GM18909 (cell line): ENCODE measurements around the gene WRNIP1.

ENCODE experiments used
- ATAC-seq: cut with Tn5 transposase; IDR thresholded peaks from one replicate; pipeline ENCODE4 v1.9.1; 2021; ENCODE audit warnings: mild to moderate bottlenecking; ENCODE audit not compliant: unreplicated experiment, poor library complexity

WRNIP1 gene

DNA sequence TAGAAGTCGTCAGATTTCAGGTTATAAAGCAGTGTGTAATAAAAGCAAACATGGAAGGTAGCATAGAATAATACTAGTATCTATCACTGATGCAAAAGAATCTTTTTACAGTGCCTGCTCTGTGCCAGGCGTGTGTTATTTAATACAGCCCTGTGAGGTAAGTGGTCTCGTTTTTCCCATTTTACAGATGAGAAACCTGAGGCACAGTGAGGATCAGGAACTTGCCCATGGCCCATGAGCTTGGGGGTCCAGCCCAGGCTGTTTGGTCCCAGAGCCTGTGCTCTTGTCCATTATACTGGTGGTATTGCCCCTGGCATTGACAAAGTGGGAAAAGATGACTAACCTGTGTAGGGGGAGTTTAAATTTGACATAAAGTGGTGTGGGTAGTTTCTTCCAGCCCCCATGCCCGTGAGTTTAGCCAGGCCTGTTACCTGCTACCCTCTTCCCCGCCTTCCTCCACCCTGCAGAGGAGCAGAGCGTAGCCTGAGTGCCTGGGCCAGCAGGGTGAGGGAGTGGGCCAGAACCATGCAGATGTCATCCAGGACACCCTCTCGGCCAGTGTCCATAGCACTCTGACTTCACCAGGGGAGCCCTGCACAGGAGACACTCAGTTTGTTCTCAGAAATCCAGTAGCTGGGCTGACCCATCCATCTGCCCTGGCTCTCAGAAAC lies 16.6 kb downstream of the WRNIP1 start:
- ATAC-seq, result no peak

DNA sequence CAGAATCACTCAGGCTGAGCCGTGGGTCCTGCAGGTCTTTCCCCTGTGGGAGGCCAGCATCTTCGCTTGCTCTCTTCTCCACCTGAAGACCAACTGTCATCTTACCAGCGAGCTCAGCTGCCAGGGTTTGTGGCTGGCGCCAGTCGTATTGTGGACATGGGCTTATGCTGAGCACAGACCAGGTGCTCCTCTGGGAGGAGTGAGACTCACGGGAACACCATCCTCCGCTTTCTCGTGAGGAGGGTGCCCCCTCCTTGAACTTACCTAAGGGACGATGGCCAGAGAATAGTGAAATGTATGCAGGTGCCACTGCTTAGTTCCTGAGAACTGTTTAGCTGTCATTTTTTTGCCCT lies 17.1 kb downstream of the WRNIP1 start:
- no peak for ATAC-seq

DNA sequence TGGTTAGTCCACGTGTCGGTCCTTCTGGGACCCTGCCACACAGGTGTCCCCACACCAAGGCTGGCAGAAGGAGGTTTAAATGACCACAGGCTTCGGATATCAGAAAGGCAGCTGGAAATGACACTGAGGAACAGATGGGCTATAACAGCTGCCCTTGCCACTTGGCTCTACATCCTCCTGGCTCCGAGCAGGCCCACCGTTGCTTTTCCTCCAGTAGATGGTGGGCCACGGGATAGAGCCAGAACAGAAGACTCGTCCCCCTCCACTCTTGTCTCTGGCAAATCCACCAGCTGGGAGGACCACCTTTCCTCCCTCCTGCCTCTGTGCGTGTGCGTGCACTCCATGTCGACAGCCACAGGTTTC lies 17.6 kb downstream of the WRNIP1 start:
- no peak for ATAC-seq

DNA sequence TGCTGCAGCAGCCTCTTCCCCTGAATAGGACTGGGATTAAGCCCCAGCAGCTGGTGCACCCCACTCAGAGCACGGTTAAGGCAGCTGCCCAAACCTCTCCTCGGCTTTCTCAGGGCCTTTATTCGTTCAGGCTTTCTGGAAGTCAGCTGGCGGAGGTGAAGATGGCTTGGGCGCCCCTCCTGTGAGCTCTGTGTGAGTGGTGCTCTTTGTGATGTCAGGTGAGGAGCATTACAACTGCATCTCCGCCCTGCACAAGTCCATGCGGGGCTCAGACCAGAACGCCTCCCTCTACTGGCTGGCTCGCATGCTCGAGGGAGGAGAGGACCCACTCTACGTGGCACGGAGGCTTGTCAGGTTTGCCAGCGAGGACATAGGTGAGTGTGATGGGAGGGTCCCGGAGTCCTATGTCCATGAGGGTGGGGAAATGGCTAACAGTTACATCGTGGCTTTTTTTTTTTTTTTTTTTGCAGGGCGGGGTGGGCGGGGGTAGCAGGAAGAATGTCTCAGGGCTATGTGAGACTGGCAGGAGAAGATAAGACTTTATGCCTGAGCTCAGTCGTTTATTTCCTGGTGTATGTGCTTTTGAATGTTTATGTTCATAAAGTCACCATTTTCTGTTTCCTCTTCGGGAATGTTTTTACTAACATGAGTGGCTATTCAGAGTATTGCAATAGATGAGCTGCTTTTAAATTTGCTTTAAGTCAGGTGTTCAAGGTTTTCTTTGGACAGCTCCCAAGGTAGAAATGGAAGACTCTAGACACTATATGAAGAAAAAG lies 18.2 kb downstream of the WRNIP1 start:
- ATAC-seq, result no peak

DNA sequence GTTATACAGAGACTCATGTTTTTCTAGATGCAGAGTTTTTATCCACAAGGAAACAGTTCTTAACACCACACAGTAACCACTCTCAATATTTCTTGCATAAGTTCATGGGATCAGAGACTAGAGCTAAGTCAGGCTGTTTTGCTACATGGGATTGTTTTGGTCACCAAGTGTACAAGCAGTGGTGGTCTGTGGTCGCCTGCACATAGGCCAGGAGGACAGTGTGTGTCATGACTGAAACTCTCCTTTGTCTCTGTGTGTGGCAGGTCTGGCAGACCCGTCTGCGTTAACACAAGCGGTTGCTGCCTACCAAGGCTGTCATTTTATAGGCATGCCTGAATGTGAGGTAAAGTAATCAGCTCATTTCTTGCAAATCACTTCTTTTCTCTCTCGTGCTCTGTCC lies 18.9 kb downstream of the WRNIP1 start:
- ATAC-seq, result no peak

DNA sequence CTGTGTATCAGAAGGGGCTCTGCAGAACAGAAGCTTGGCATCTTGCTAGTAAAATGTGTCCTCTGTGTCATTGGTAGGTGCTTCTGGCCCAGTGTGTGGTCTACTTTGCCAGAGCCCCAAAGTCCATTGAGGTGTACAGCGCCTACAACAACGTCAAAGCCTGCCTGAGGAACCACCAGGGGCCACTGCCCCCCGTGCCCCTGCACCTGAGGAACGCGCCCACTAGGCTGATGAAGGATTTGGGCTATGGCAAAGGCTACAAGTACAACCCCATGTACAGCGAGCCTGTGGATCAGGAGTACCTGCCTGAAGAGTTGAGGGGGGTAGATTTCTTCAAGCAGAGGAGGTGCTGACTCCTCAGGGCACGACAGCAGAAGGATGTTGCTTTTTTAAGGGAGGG lies 19.7 kb downstream of the WRNIP1 start:
- no peak for ATAC-seq

DNA sequence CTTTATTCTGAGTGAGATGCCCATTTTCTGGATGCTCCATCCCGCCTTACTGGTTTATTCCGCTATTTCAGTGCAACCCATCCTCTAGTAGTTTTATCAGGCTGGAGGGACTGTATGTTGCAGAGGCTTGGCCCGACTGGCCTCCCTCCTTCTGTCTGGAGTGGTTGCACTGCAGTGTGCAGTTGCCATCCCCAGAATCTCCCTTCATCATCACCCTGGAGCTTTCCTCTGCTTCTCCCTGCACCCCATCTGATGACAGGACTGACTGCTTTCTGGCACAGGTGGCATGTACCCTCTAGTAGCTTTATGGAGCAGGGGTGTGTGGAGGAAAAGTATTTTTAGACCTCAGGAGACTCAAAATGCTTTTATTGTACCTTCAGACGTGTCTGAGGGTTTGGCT lies 21.1 kb downstream of the WRNIP1 start:
- ATAC-seq, result no peak

DNA sequence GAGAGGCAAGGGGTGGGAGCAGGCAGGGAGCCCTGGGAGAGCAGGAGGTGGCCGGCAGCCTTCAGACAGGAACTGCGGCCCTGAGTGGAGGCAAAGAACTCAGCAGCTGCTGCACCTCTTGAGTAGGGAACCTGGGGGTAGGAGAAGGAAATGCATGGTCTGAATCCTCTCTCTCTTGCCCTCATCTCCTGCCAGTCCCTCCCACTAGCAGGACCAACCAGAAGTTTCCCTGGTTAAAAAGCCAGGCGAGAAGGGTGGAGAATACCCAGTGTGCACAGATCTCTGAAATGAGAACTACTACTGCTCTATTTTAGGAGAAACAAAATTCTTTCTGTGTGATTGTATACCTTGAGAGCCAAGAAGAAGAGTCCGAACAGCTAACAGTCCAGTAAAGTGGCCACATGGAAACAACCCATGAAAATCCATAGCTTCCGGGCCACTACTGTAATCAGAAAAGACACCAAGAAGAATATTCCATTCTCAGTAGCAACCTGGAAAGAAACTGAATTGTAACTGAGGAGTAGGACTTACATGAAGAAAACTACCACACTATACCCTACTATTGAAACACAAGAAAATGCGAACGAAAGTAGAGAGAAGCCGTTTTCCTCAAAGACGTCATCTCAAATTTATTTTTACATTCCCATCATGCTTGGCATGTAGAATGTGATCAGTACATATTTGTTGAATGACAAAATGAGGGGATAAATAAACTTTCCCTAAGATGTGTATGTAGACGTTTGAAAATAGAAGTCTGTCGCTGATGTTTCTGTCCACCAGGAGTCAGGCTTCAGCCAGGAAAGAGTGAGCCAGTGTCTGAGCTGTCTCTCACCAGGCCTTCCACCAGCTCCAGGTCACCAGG lies 25.6 kb downstream of the WRNIP1 start:
- ATAC-seq, result peak; percentile 69

DNA sequence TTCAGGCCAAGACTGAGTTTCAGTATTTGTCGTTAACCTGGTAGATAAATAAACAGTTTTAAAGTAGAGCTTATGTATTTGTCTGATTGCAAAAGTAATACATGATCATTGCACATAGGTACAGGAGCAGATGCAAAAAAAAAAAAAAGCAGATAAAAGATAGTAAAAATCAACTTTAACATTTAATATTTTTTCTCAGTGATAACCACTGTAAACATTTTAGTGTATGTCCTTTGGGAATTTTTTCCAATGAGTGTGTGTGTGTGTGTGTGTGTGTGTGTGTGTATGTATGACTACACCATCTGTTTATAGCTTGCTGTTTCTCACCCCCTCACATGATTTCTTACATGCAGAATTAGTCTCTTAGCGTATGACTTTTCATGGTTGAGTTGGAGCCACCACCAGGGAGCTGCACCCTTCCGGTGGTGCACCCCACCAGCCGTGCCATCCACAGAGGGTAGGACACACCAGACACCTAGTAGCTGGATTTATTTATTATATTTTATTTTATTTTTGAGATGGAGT lies 26.3 kb downstream of the WRNIP1 start:
- ATAC-seq, result no peak

DNA sequence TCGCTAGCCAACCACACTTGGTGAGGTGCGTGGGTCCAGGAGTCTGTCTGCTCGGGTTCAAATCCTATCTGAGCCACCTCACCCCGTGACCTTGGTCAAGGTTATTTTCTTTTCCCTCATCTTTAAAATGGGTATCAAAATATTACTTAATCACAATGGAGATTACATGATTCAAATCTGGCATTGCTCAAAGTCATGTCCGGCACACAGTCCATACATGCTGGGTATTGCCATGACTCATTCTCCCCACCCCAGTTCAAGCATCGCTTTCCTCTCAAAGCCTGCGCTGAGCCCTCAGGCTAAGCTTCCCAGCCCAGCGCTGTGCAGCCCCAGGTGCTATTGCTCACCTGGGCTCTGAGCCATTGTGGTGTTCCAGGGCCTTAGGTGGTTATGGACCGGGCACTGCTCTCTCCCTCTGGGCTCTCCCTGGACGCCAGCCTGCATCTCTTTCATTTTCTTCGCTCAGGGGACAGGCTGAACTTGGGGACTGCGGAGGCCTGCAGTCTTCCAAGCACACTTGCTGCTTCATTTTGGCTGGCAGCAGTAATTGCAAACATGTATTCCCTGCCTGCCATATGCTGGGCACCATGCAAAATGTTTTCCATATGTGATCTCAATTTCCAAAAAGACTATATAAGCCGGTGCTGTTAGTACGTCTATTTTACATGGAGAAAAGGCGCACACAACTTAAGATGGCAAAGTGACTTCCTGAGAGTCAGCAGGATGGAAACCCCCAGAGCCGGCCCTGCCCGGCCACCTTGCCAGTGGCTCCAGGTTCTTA lies 27.3 kb downstream of the WRNIP1 start:
- no peak for ATAC-seq

DNA sequence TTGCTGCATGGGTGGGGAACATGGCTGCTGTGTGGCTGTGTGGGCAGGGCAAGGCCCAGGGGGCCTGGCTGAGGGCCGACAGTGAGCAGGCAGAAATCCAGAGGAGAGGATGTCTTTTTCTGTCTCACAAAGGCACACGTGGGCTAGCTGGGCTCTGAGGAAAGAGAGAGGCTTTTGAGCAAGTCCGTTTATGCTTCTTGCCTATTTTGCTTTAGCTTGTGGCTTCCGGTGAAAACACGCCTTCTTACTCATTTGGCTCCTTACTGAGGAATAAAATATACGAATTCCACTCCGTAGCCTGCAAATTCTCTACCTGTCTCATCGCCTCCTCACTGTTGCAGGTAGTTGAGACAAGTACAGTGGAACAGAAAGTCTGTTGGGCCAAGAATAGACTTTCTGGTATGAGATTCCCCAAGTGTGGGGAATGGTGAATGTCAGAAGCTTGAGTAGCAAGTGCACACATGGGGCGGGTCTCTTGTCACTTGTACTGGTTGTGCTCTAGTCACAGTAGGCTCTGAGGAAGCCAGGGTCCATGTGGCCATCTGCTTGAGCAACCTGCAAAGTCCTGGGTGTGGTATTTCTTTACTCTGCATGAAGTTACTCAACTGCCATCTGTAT lies 28.4 kb downstream of the WRNIP1 start:
- no peak for ATAC-seq

DNA sequence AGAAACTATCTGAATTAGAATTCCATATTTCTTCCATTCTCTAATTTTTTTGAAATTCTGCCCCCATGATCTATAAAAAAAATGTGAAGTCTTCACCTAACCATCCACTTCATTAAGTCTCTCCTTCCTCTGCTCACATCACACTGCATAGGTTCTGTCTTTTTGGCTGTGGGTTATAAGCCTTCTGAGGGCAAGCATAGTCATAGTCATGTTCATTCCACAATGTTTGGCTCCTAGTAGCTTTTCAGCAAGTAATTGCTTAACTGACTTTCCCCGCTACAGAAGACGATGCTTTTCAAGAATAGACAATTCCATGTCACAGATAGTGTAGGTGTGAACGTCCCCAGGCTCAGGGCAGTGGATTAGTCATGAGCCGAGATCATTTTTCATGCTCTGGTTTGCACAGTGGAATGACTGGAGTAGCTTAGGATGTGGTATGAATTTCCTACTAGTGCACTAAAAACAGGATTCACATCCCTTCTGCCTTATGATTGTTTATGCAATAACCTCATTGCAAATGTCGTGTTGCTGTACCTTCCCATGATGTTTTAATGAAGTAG lies 29.1 kb downstream of the WRNIP1 start:
- ATAC-seq, result no peak

DNA sequence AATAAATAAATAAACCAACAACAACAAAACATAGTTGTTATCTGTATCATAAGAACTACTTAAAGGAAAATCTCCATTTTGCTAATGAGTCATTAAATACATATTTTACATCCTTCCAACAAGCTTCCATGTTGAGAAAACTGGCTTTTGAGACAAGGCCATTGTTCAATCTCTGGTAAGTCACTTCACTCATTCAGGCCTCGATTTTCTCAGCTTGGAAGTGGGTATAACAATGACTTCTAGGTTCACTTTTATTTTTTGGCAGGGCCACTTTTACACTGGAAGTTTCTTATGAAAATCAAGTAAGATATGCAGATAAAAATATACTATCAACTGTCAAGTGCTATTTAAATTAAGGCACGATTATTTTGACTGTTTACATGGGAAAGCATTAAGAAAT lies 30.0 kb downstream of the WRNIP1 start:
- no peak for ATAC-seq

DNA sequence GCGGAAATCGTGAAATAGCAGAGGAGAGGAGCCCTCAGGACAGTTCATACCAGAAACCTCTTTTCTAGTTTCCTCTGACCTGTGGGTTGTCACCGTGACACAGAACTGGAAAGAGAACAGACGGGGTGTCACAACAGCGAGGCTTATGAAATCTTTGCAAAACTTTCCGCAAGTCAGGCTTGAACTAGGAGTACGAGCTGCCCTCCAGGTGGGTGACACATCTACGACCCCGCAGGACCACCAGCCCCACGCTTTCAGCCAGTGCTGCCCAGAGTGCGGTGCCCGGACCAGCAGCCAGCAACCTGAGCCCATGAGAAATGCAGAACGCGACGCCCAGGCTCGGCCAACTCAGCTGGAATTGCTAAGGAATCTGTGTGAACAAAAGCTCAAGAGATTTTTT lies 30.8 kb downstream of the WRNIP1 start:
- no peak for ATAC-seq

DNA sequence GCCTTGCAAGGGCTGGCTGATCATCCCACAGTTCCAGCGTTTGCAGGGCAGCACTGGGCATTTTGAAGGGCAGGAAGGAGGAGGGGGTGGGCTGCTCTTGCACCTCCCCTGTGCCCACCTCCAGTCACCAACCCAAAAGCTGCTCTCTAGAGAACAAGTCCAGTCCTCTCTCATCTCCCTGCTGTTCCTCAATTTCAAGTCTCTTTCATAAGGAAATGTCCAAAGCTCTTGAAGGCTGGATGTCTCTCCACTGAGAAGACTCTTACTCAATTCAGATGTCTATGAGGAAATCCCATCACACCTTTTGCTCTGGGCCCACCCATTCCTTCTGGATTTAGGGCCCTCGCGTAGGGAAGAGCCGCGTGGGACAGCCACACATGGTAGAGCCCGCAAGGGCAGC lies 31.7 kb downstream of the WRNIP1 start:
- ATAC-seq, result no peak

DNA sequence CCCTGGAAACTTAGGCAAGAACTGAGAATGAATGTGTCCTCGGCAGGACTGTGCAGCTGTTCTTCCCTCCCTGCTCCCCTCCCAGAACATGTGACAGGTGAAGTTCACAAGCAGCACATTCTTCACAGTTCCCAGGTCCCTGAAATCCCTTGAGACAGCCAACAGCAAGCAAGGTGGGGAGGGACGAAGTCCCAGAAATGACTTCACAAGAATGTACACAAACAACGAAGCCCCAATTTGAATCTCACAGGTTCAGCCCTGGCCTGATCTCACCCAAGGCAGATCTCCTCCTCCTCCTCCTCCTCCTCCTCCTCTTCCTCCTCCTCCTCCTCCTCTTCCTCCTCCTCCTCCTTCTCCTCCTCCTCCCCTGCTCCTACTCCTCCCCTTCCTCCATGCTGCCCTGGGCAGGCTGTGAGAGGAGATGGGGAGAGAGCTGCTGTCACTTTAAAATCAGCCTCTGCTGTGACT lies 32.4 kb downstream of the WRNIP1 start:
- no peak for ATAC-seq

DNA sequence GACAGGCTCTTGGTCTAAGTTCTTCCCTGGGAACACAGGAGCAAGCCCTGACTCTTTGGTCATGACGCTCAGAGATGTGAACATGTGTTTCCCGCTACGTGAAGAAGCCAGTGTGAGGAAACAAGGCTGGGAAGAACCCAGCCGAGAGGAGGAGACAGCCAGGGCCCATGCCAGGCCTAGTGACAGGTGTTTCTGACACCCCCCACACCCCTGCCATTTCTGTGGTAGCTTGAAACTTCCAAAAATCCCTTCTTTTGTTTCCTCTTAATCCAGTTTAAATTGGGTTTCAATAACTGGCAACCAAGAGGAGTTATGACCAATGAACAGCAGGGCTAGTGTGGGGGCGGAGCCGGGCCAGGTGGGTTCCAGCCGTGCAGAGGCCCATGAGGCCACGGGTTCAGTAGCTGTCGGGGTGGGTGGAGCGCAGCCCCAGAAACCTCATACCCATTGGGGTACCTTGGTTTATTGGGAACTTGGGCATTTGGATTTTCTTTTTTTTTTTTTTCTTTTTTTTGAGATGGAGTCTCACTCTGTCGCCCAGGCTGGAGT lies 33.5 kb downstream of the WRNIP1 start:
- no peak for ATAC-seq

DNA sequence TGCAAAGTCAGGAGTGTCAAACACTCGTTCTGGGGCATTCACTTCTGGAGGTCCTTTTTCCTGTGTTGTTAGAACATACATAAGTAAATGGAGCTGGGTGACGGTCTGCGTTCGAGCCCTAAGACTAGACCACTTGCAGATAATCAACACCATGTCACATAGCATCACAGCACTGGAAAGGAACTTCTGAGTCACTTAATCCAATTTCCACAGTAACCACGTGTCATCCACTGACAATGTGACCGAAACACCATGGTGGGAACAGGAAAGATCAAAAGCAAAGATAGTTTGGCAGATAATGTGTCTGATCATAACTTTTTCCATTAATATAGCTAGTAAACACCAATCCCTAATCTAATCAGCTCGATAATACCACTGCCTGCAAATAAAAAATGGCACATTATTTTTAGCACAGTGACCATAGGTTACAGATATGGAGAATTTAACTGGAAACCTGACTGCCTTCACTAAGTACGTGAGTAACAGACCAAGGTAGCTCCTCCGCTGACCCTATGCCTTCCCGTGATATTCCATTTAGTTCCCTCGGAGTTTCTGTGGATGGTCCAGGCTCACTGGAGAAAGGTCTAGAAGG lies 34.8 kb downstream of the WRNIP1 start:
- no peak for ATAC-seq
